Bronchial epithelial cell (primary cell): ENCODE measurements around the gene THYN1. TPM values are rescaled to one million over a fixed set of nuclear protein-coding genes. Genes with fewer than 3 reads are reported as not detected.
A peak's percentile ranks its signal among the peaks of the same experiment; 100 is the strongest.

Source experiments
- DNase-seq: peaks from one replicate; pipeline ENCODE4 v3.0.0-alpha.2; 2010; ENCODE audit warnings: low read depth
- FAIRE-seq: peaks from 2 replicates; lab custom pipeline; 2011; peaks lifted over from hg19 to GRCh38; lab: Jason Lieb, UNC
- H3K27me3 ChIP-seq: 2 replicates; pipeline ENCODE4 v1.5.1; 2011; ENCODE audit warnings: low read length; ENCODE audit not compliant: control insufficient read depth, insufficient read depth
- H3K36me3 ChIP-seq: 2 replicates; pipeline ENCODE4 v1.5.1; 2011; ENCODE audit warnings: low read length; ENCODE audit not compliant: control insufficient read depth, insufficient read depth
- H3K4me3 ChIP-seq: 2 replicates; pipeline ENCODE4 v1.5.1; 2011; ENCODE audit warnings: mild to moderate bottlenecking, low read depth, low read length, control low read depth
- CTCF ChIP-seq: IDR thresholded peaks from 2 replicates; pipeline ENCODE4 v1.5.1; 2011; ENCODE audit warnings: mild to moderate bottlenecking, moderate library complexity, low read length, control low read depth, inconsistent platforms; ENCODE audit not compliant: insufficient read depth, severe bottlenecking
- total RNA-seq: library from RNA; depleted of rRNA; stranded (reverse); fragments of >200 nt; gene quantifications from 2 replicates; pipeline ENCODE4 v1.2.1, GENCODE V29; 2014

The THYN1 gene
- total RNA-seq, 1 donor from 2014 or later: 60.3 TPM

- peak overlapping the region; percentile 54 for H3K4me3 ChIP-seq
- no peaks in the 10 kb centered on the region for H3K36me3 ChIP-seq
- no peak for DNase-seq
- no peaks in the 10 kb centered on the region for H3K27me3 ChIP-seq
- no peak for FAIRE-seq
- no peak for TF ChIP-seq CTCF
Measured at GRCh38 chr11:134276396-134277182, 23.4 kb upstream of the THYN1 start.

GRCh38 chr11:134275534-134276395 lies 22.6 kb upstream of the THYN1 start, which contains the start of gene GLB1L3:
Gene GLB1L3 (plus strand): TSS chr11:134276379. CDS start chr11:134276741, 362 bp downstream.
- TF ChIP-seq CTCF: peak; percentile 76
- FAIRE-seq: no peak
- no peaks in the 10 kb centered on the region for H3K27me3 ChIP-seq
- H3K36me3 ChIP-seq: no peaks in the 10 kb centered on the region
- peak; percentile 50 for DNase-seq
- H3K4me3 ChIP-seq: peak within 1 kb of the TSS; percentile 54

- DNase-seq (no peak), FAIRE-seq (no peak)
- Histone ChIP-seq H3K27me3 (no peaks in the 10 kb centered on the region), H3K36me3 (no peaks in the 10 kb centered on the region), H3K4me3 (peak overlapping the region; percentile 54)
- TF ChIP-seq CTCF: no peak
Measured at GRCh38 chr11:134275188-134275533, 22.0 kb upstream of the THYN1 start.

GRCh38 chr11:134273317-134273712 lies 20.2 kb upstream of the THYN1 start:
- no peak for DNase-seq
- Histone ChIP-seq H3K27me3 (no peaks in the 10 kb centered on the region), H3K36me3 (no peaks in the 10 kb centered on the region), H3K4me3 (no peak overlapping the region)
- no peak for FAIRE-seq
- TF ChIP-seq CTCF: no peak

GRCh38 chr11:134272381-134273316 lies 19.5 kb upstream of the THYN1 start:
- Histone ChIP-seq H3K4me3 (no peak overlapping the region), H3K27me3 (no peaks in the 10 kb centered on the region), H3K36me3 (no peaks in the 10 kb centered on the region)
- DNase-seq (no peak), FAIRE-seq (no peak)
- TF ChIP-seq CTCF: no peak
